ENCODE data around the gene C1orf198.

Gene C1orf198

GRCh38 chr1:230867903-230868735 lies at the start of gene C1orf198:
TSS of gene C1orf198 (minus strand) at chr1:230868521. CDS start at chr1:230868512, 9 bp downstream.
- peak; percentile 90 for DNase-seq (ENCODE audit: low spot score)

- DNase-seq (ENCODE audit: low spot score) = peak; percentile 59
Measured at GRCh38 chr1:230917284-230918135, 49.2 kb upstream of the C1orf198 start.

- DNase-seq (ENCODE audit: low spot score) = no peak
Measured at GRCh38 chr1:230916587-230917283, 48.4 kb upstream of the C1orf198 start.

- DNase-seq (ENCODE audit: low spot score) = no peak
Measured at GRCh38 chr1:230915078-230915477, 46.8 kb upstream of the C1orf198 start.

GRCh38 chr1:230913496-230913895 lies 45.2 kb upstream of the C1orf198 start:
- DNase-seq (ENCODE audit: low spot score) = no peak

GRCh38 chr1:230910755-230911117 lies 42.4 kb upstream of the C1orf198 start:
- no peak for DNase-seq (ENCODE audit: low spot score)

- DNase-seq (ENCODE audit: low spot score) = no peak
Measured at GRCh38 chr1:230909974-230910754, 41.8 kb upstream of the C1orf198 start.

- DNase-seq (ENCODE audit: low spot score) = no peak
Measured at GRCh38 chr1:230907472-230908205, 39.3 kb upstream of the C1orf198 start.

- DNase-seq (ENCODE audit: low spot score) = no peak
Measured at GRCh38 chr1:230906226-230906625, 37.9 kb upstream of the C1orf198 start.

- DNase-seq (ENCODE audit: low spot score) = no peak
Measured at GRCh38 chr1:230905733-230906132, 37.4 kb upstream of the C1orf198 start.

- no peak for DNase-seq (ENCODE audit: low spot score)
Measured at GRCh38 chr1:230902349-230902923, 34.1 kb upstream of the C1orf198 start.

GRCh38 chr1:230901671-230902070 lies 33.4 kb upstream of the C1orf198 start:
- no peak for DNase-seq (ENCODE audit: low spot score)

- no peak for DNase-seq (ENCODE audit: low spot score)
Measured at GRCh38 chr1:230900984-230901383, 32.7 kb upstream of the C1orf198 start.

GRCh38 chr1:230899841-230900251 lies 31.5 kb upstream of the C1orf198 start:
- peak; percentile 73 for DNase-seq (ENCODE audit: low spot score)

GRCh38 chr1:230898748-230899147 lies 30.4 kb upstream of the C1orf198 start:
- no peak for DNase-seq (ENCODE audit: low spot score)

GRCh38 chr1:230898144-230898543 lies 29.8 kb upstream of the C1orf198 start:
- DNase-seq (ENCODE audit: low spot score) = no peak

- DNase-seq (ENCODE audit: low spot score) = no peak
Measured at GRCh38 chr1:230896779-230897178, 28.5 kb upstream of the C1orf198 start.

GRCh38 chr1:230895452-230895851 lies 27.1 kb upstream of the C1orf198 start:
- DNase-seq (ENCODE audit: low spot score) = no peak

GRCh38 chr1:230894664-230895063 lies 26.3 kb upstream of the C1orf198 start:
- no peak for DNase-seq (ENCODE audit: low spot score)

GRCh38 chr1:230894032-230894431 lies 25.7 kb upstream of the C1orf198 start:
- DNase-seq (ENCODE audit: low spot score) = no peak

Data from AG08396 (cell line).